ENCODE measurements around the gene FLNB.

DNA sequence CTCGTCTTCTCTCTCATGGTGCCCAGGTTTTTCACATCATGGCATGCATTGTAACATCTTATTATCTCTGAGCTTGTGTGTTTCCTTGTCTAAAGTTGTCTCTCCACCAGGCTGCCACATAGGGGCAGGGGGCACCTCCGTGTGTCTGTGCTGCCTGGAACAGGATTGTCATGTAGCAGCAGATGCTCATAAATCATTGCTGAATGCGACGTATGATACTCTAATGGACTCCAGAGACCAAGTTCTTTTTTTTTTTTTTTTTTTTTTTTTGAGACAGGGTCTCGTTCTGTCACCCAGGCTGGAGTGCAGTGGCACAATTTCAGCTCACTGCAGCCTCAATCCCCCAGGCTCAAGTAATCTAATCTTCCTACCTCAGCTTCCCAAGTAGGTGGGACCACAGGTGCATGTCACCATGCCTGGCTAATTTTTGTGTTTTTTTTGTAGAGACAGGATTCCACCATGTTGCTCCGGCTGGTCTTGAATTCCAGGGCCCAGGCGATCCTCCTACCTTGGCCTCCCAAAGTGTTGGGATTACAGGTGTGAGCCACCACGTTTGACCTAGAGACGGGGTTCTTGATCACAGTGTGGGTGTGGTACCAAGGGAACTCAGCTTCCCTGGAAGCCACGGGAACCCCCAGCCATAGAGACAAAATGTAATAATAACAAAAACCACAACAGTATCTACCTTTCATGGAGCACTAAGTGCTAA lies 207.2 kb downstream of the FLNB start:
- TF ChIP-seq BACH2 (CRISPR knock-in tag; IDR thresholded peaks at IDR 0.05; ENCODE audit: borderline replicate concordance) (no peak), TOX (CRISPR knock-in tag; IDR thresholded peaks at IDR 0.05; ENCODE audit: borderline replicate concordance) (no peak), ZFP30 (CRISPR knock-in tag; IDR thresholded peaks at IDR 0.05) (no peak), ARNTL (CRISPR knock-in tag; IDR thresholded peaks at IDR 0.05; ENCODE audit: borderline replicate concordance, low read depth) (no peak), ZFP3 (CRISPR knock-in tag; IDR thresholded peaks at IDR 0.05) (no peak), OSR1 (CRISPR knock-in tag; IDR thresholded peaks at IDR 0.05) (no peak)
- TF ChIP-seq, protein P1, sequence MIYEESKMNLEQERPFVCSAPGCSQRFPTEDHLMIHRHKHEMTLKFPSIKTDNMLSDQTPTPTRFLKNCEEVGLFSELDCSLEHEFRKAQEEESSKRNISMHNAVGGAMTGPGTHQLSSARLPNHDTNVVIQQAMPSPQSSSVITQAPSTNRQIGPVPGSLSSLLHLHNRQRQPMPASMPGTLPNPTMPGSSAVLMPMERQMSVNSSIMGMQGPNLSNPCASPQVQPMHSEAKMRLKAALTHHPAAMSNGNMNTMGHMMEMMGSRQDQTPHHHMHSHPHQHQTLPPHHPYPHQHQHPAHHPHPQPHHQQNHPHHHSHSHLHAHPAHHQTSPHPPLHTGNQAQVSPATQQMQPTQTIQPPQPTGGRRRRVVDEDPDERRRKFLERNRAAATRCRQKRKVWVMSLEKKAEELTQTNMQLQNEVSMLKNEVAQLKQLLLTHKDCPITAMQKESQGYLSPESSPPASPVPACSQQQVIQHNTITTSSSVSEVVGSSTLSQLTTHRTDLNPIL (CRISPR knock-in tag; IDR thresholded peaks at IDR 0.05; ENCODE audit: low read depth) = no peak

Data from SK-N-SH treated with all-trans-retinoic acid at 6 μM for 48 hours (cell line).